ENCODE data around the gene KCNIP4.

DNA sequence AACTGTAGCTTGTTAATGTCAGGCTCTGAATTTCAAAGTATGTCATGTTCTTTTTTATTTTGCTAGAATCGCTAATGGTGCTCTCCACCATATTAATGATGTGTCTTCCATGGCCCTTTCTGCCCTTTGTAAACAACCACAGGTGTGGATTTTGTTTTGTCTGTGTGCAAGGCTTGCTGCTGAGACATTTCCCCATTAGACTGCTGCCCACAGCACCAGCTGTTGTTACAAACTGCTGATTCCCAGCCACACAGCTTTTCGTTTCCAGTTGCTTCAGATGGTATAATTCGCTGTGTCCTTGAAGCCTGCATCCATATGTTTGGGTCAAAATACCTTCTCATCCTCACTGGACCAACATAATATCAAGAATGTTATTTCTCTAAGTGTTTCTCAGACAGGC is 32.8 kb downstream of the KCNIP4 start:
- TF ChIP-seq ZNF274 (IDR thresholded peaks at IDR 0.05; ENCODE audit: low read depth, low read length) (no peak), YY1 (IDR thresholded peaks at IDR 0.05; ENCODE audit: insufficient read depth, insufficient read length) (no peak), SUZ12 (IDR thresholded peaks at IDR 0.05; ENCODE audit: extremely low read depth, insufficient read depth, insufficient read length) (no peak)
